Right atrium auricular region (tissue), 2 donors: Measurements from ENCODE around the gene AOPEP. TPM values are rescaled to one million over a fixed set of nuclear protein-coding genes. Genes with fewer than 3 reads are reported as not detected.
"Not testable (repeated sequence)": the region's sequence is repeated elsewhere in the genome, so short reads cannot be mapped to it uniquely, and the experiment has no call there.

ENCODE experiments used
- DNase-seq: peaks from one replicate; pipeline ENCODE4 v3.0.0-alpha.2; 2019; ENCODE audit warnings: low spot score
- H3K27ac ChIP-seq, 2 donors: fragments of 200-600 bp; sonication (generic); 1 replicate in 1 of 2; 2 replicates in 1 of 2; pipeline ENCODE4 v1.5.1; 2016 to 2019
- H3K27me3 ChIP-seq, 2 donors: fragments of 200-600 bp; sonication (generic); one replicate each; pipeline versions ENCODE4 v1.5.1 to v1.6.0; 2017 to 2019
- H3K36me3 ChIP-seq: fragments of 200-600 bp; sonication (generic); one replicate; pipeline ENCODE4 v1.5.1; 2016
- H3K4me1 ChIP-seq, 2 donors: fragments of 200-600 bp; sonication (generic); one replicate each; pipeline versions ENCODE4 v1.5.1 to v1.6.0; 2017 to 2019
- H3K4me3 ChIP-seq, 2 donors: fragments of 200-600 bp; sonication (generic); 1 replicate in 1 of 2; 2 replicates in 1 of 2; pipeline ENCODE4 v1.5.1; 2017 to 2019; ENCODE audit warnings: mild to moderate bottlenecking in 1 of 2, moderate library complexity in 1 of 2
- H3K9me3 ChIP-seq, 2 donors: fragments of 200-600 bp; sonication (generic); one replicate each; pipeline ENCODE4 v1.5.1; 2019
- CTCF ChIP-seq, 2 donors: fragments of 200-600 bp; sonication (generic); IDR thresholded peaks; one replicate each; pipeline ENCODE4 v1.5.1; 2019; ENCODE audit warnings: antibody characterized with exemption in 2 of 2
- total RNA-seq, 2 donors: library from RNA; depleted of rRNA; stranded (reverse); fragments of >200 nt; gene quantifications; one replicate each; pipeline ENCODE4 v1.1.0, GENCODE V29; 2016

AOPEP gene
- total RNA-seq, 2 donors from 2014 or later = 262 to 314 TPM

GRCh38 chr9:95014917-95015316 is 288.4 kb downstream of the AOPEP start:
- peaks cover 74% of the 10 kb centered on the region for H3K36me3 ChIP-seq
- peak overlapping the region; percentile 32 to 99 for H3K27ac ChIP-seq
- H3K9me3 ChIP-seq = no peaks in the 10 kb centered on the region
- no peaks in the 10 kb centered on the region for H3K27me3 ChIP-seq
- TF ChIP-seq CTCF (IDR thresholded peaks at IDR 0.05) = no peak
- H3K4me3 ChIP-seq = no peak overlapping the region
- no peak for DNase-seq
- peaks cover 0 to 77% of the 10 kb centered on the region in 2 donors for H3K4me1 ChIP-seq

- Histone ChIP-seq H3K27ac (peak overlapping the region; percentile 82 to 88), H3K4me3 (no peak overlapping the region), H3K4me1 (peaks cover 0 to 77% of the 10 kb centered on the region in 2 donors), H3K9me3 (no peaks in the 10 kb centered on the region), H3K36me3 (peaks cover 75% of the 10 kb centered on the region), H3K27me3 (no peaks in the 10 kb centered on the region)
- TF ChIP-seq CTCF (IDR thresholded peaks at IDR 0.05) = no peak
- no peak for DNase-seq
Measured at GRCh38 chr9:95015569-95015968, 289.1 kb downstream of the AOPEP start.

- DNase-seq = no peak
- no peak for TF ChIP-seq CTCF (IDR thresholded peaks at IDR 0.05)
- H3K4me1 ChIP-seq = peaks cover 0 to 85% of the 10 kb centered on the region in 2 donors
- no peaks in the 10 kb centered on the region for H3K27me3 ChIP-seq
- no peak overlapping the region for H3K4me3 ChIP-seq
- peaks cover 77% of the 10 kb centered on the region for H3K36me3 ChIP-seq
- peak overlapping the region; percentile 82 to 88 for H3K27ac ChIP-seq
- H3K9me3 ChIP-seq = no peaks in the 10 kb centered on the region
Measured at GRCh38 chr9:95017062-95017461, 290.6 kb downstream of the AOPEP start.

GRCh38 chr9:95017661-95018060 is 291.2 kb downstream of the AOPEP start:
- peaks cover 76% of the 10 kb centered on the region for H3K36me3 ChIP-seq
- no peak for TF ChIP-seq CTCF (IDR thresholded peaks at IDR 0.05)
- peaks cover 0 to 85% of the 10 kb centered on the region in 2 donors for H3K4me1 ChIP-seq

GRCh38 chr9:95018099-95018936 is 291.8 kb downstream of the AOPEP start:
- peak overlapping the region in 1 of 2 donors; percentile 19 for H3K4me3 ChIP-seq
- no peak for TF ChIP-seq CTCF (IDR thresholded peaks at IDR 0.05)
- H3K9me3 ChIP-seq = no peaks in the 10 kb centered on the region
- peaks cover 76% of the 10 kb centered on the region for H3K36me3 ChIP-seq
- H3K27me3 ChIP-seq = no peaks in the 10 kb centered on the region
- peak overlapping the region; percentile 82 to 88 for H3K27ac ChIP-seq
- no peak for DNase-seq
- H3K4me1 ChIP-seq = peaks cover 0 to 91% of the 10 kb centered on the region in 2 donors

More at GRCh38 chr9:95017661-95018060, 291.2 kb downstream of the AOPEP start:
- no peak for DNase-seq
- Histone ChIP-seq H3K27me3 (no peaks in the 10 kb centered on the region), H3K27ac (peak overlapping the region; percentile 82 to 88), H3K9me3 (no peaks in the 10 kb centered on the region), H3K4me3 (no peak overlapping the region)

- Histone ChIP-seq H3K36me3 (peaks cover 56% of the 10 kb centered on the region), H3K4me1 (peaks cover 0 to 98% of the 10 kb centered on the region in 2 donors), H3K27ac (peak overlapping the region; percentile 87 to 88)
- DNase-seq, H3K9me3 ChIP-seq, H3K27me3 ChIP-seq, H3K4me3 ChIP-seq: not testable (repeated sequence)
Measured at GRCh38 chr9:95020644-95021043, 294.1 kb downstream of the AOPEP start.
